DND-41 (cell line): ENCODE measurements around the gene ITGA2.

Experiments
- CTCF ChIP-seq: IDR thresholded peaks from 2 replicates; pipeline ENCODE4 v1.5.1; 2012; ENCODE audit warnings: borderline replicate concordance, low read length, moderate library complexity, mild to moderate bottlenecking; ENCODE audit not compliant: poor library complexity, severe bottlenecking; ENCODE audit errors: extremely low read depth
- EZH2 ChIP-seq: IDR thresholded peaks from 3 replicates; pipeline ENCODE4 v1.6.1; 2012; ENCODE audit warnings: borderline replicate concordance, low read depth, mild to moderate bottlenecking, moderate library complexity, low read length, inconsistent platforms; ENCODE audit not compliant: severe bottlenecking

DNA sequence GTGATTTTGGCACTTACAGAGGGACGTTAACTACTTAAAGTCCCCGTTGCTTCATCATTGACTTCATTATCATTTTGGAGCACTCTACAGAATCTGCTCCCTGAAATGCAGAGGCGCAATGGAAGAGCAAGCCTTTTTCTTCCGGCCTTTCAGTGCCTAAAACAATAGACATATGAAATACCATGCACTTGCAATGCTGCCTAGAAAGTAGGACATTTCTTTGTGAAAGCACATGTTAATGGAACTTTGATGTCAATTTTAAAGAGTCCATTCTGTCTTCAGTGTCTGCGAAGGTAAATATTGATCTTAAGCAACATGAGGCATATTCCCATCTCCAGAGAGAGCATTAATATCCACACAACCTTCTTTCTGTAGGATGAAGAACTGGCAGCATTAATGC is 36.3 kb downstream of the ITGA2 start:
- TF ChIP-seq CTCF: no peak
- TF ChIP-seq EZH2: no peak
